ENCODE results near the gene EAPP.
"Not testable (repeated sequence)": the region's sequence is repeated elsewhere in the genome, so short reads cannot be mapped to it uniquely, and the experiment has no call there.

Gene EAPP

GRCh38 chr14:34478261-34478660 lies 61.2 kb downstream of the EAPP start:
- no peak for DNase-seq

GRCh38 chr14:34476036-34476435 lies 63.5 kb downstream of the EAPP start:
- not testable (repeated sequence) for DNase-seq

- no peak for DNase-seq
Measured at GRCh38 chr14:34475163-34475562, 64.3 kb downstream of the EAPP start.

- no peak for DNase-seq
Measured at GRCh38 chr14:34474187-34474679, 65.3 kb downstream of the EAPP start.

- no peak for DNase-seq
Measured at GRCh38 chr14:34472706-34473279, 66.7 kb downstream of the EAPP start.

- DNase-seq, result no peak
Measured at GRCh38 chr14:34470319-34470718, 69.2 kb downstream of the EAPP start.

GRCh38 chr14:34466691-34467090 lies 72.8 kb downstream of the EAPP start:
- no peak for DNase-seq

Data from stimulated activated CD8-positive, alpha-beta memory T cell treated with anti-CD3 and anti-CD28 coated beads, Interleukin-4, amount 100 ng/mL, for 48 hours (primary cell).